PFSK-1 (cell line): Measurements from ENCODE around the gene SLC39A6.

ENCODE experiments used
- POLR2AphosphoS5 ChIP-seq: IDR thresholded peaks from 2 replicates; pipeline ENCODE4 v1.6.1; 2012; ENCODE audit warnings: low read depth, mild to moderate bottlenecking, control low read depth, low read length, moderate library complexity
- REST ChIP-seq, 2 experiments: IDR thresholded peaks; 2 replicates each; pipeline versions ENCODE4 v1.6.1 to v1.8.0; 2011 to 2012; ENCODE audit warnings: low read depth in 2 of 2, low read length in 2 of 2, control low read depth in 1 of 2, inconsistent platforms in 1 of 2, mild to moderate bottlenecking in 1 of 2, moderate library complexity in 1 of 2; ENCODE audit not compliant: insufficient read depth in 1 of 2

GRCh38 chr18:36078751-36079529, 50.2 kb downstream of the SLC39A6 start:
- no peak for TF ChIP-seq POLR2AphosphoS5
- TF ChIP-seq REST (IDR thresholded peaks at IDR 0.05; ENCODE audit: insufficient read depth in 1 of 2, low read depth in 2 of 2, low read length in 2 of 2) = no peak
